Endothelial cell of umbilical vein (primary cell): ENCODE measurements around the gene TTI1.

Experiments
- GATA2 ChIP-seq: IDR thresholded peaks from 2 replicates; pipeline ENCODE4 v1.7.0; 2011; ENCODE audit warnings: low read depth, mild to moderate bottlenecking, moderate library complexity, mixed read lengths, low read length; ENCODE audit not compliant: insufficient read length, insufficient read depth
- MYC ChIP-seq: IDR thresholded peaks from one replicate; pipeline ENCODE4 v1.6.1; 2011; ENCODE audit warnings: mild to moderate bottlenecking, low read depth, low read length
- POLR2A ChIP-seq: IDR thresholded peaks from 2 replicates; pipeline ENCODE4 v1.6.1; 2012; ENCODE audit warnings: low read depth, mild to moderate bottlenecking, control low read depth, low read length
- TF ChIP-seq, protein P1 (sequence below), 2 donors: IDR thresholded peaks; 1 replicate in 1 of 2; 2 replicates in 1 of 2; pipeline ENCODE4 v1.5.1; 2011; ENCODE audit warnings: low read length in 2 of 2, mild to moderate bottlenecking in 2 of 2, moderate library complexity in 2 of 2, control low read depth in 1 of 2, inconsistent platforms in 1 of 2, low read depth in 1 of 2; ENCODE audit not compliant: insufficient read depth in 1 of 2; ENCODE audit errors: extremely low read depth in 1 of 2
- TF ChIP-seq, protein P2 (sequence below): IDR thresholded peaks from 2 replicates; pipeline ENCODE4 v1.6.1; 2011; ENCODE audit not compliant: insufficient read depth, insufficient read length

DNA sequence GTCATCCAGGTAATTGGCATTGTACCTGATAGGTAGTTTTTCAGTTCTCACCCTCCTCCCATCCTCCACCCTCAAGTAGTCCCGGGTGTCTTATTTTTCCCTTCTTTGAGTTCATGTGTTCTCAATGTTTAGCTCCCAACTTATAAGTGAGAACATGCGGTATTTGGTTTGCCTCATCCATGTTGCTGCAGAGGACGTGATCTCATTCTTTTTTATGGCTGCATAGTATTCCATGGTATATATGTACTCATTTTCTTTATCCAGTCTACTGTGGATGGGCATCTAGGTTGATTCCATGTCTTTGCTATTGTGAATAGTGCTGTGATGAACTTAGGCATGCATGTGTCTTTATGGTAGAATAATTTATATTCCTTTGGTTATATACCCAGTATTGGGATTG is 46.1 kb upstream of the TTI1 start:
- TF ChIP-seq, protein P1, sequence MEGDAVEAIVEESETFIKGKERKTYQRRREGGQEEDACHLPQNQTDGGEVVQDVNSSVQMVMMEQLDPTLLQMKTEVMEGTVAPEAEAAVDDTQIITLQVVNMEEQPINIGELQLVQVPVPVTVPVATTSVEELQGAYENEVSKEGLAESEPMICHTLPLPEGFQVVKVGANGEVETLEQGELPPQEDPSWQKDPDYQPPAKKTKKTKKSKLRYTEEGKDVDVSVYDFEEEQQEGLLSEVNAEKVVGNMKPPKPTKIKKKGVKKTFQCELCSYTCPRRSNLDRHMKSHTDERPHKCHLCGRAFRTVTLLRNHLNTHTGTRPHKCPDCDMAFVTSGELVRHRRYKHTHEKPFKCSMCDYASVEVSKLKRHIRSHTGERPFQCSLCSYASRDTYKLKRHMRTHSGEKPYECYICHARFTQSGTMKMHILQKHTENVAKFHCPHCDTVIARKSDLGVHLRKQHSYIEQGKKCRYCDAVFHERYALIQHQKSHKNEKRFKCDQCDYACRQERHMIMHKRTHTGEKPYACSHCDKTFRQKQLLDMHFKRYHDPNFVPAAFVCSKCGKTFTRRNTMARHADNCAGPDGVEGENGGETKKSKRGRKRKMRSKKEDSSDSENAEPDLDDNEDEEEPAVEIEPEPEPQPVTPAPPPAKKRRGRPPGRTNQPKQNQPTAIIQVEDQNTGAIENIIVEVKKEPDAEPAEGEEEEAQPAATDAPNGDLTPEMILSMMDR (IDR thresholded peaks at IDR 0.05; ENCODE audit: extremely low read depth in 1 of 2, insufficient read depth in 1 of 2, low read depth in 1 of 2, low read length in 2 of 2) = no peak
- no peak for TF ChIP-seq POLR2A
- no peak for TF ChIP-seq MYC
- TF ChIP-seq, protein P2, sequence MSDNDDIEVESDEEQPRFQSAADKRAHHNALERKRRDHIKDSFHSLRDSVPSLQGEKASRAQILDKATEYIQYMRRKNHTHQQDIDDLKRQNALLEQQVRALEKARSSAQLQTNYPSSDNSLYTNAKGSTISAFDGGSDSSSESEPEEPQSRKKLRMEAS = no peak
- no peak for TF ChIP-seq GATA2
